RWPE1 (cell line): ENCODE results near the gene PIK3CD.
A peak's percentile ranks its signal among the peaks of the same experiment; 100 is the strongest.

Source experiments
- CTCF ChIA-PET: fragments of 350-600 bp; sonication (Branson Sonifier 250); formaldehyde crosslinking; extraction: SDS; loops from one replicate; lab custom pipeline; 2021; lab: Yijun Ruan, JAX
- POLR2A ChIA-PET: fragments of 400-600 bp; formaldehyde crosslinking; extraction: SDS; loops from one replicate; lab custom pipeline; 2020; ENCODE audit warnings: antibody characterized with exemption; ENCODE audit not compliant: low non-redundant PET; lab: Yijun Ruan, JAX
- DNase-seq: peaks from one replicate; pipeline ENCODE4 v3.0.0; 2012; ENCODE audit warnings: low spot score
- H3K27ac ChIP-seq: fragments of 450-650 bp; 2 replicates; pipeline ENCODE4 v1.5.1; 2017
- CTCF ChIP-seq: fragments of 450-650 bp; conservative IDR thresholded peaks from 2 replicates; pipeline ENCODE4 v1.5.1; 2017; ENCODE audit warnings: low read depth, mild to moderate bottlenecking

PIK3CD gene

GRCh38 chr1:9676815-9677393, 25.4 kb downstream of the PIK3CD start:
- H3K27ac ChIP-seq: no peak overlapping the region
- ChIA-PET POLR2A (no interaction called here), CTCF (interaction anchor here (0.6 kb wide), 1 partner anchor 30 kb away, joined by 3 read pairs; no protein-coding TSS in a partner anchor)
- DNase-seq: no peak
- TF ChIP-seq CTCF: no peak

- no peak overlapping the region for H3K27ac ChIP-seq
- POLR2A ChIA-PET: no interaction called here
- no peak for TF ChIP-seq CTCF
- no peak for DNase-seq
- CTCF ChIA-PET: interaction anchor here (0.6 to 1.1 kb wide), 4 partner anchors 11 to 53 kb away, joined by 3 read pairs; no protein-coding TSS in a partner anchor
These were observed 28.6 kb downstream of the PIK3CD start for GRCh38 chr1:9680091-9680490.

- ChIA-PET POLR2A (no interaction called here), CTCF (interaction anchor here (0.6 kb wide), 2 partner anchors 12 to 1919 kb away, joined by 3 read pairs; no protein-coding TSS in a partner anchor)
- no peak overlapping the region for H3K27ac ChIP-seq
- no peak for TF ChIP-seq CTCF
- DNase-seq: no peak
These were observed 29.3 kb downstream of the PIK3CD start for GRCh38 chr1:9680828-9681227.

- ChIA-PET CTCF (no interaction called here), POLR2A (no interaction called here)
- TF ChIP-seq CTCF: no peak
- H3K27ac ChIP-seq: no peak overlapping the region
- no peak for DNase-seq
These were observed 33.3 kb downstream of the PIK3CD start for GRCh38 chr1:9684801-9685200.

- DNase-seq: peak; percentile 69
- ChIA-PET CTCF (interaction anchor here (0.7 to 1.4 kb wide), 2 partner anchors 61 to 1720 kb away, joined by 3 to 5 read pairs; no protein-coding TSS in a partner anchor), POLR2A (no interaction called here)
- TF ChIP-seq CTCF: no peak
- H3K27ac ChIP-seq: peak overlapping the region; percentile 80
These were observed 35.8 kb downstream of the PIK3CD start for GRCh38 chr1:9687120-9687873.

- no peak for DNase-seq
- TF ChIP-seq CTCF: no peak
- peak overlapping the region; percentile 80 for H3K27ac ChIP-seq
- CTCF ChIA-PET: interaction anchor here (1.0 to 1.4 kb wide), 2 partner anchors 61 to 180 kb away, joined by 3 to 5 read pairs; no protein-coding TSS in a partner anchor
- POLR2A ChIA-PET: no interaction called here
These were observed 36.5 kb downstream of the PIK3CD start for GRCh38 chr1:9687874-9688582.
